Transverse colon (tissue), 3 donors: Measurements from ENCODE around the gene TEK.

Experiments used
- CTCF ChIP-seq, 5 experiments: fragments of 200-600 bp in 3 of 5; fragments of 450-650 bp in 2 of 5; sonication (generic) in 3 of 5; IDR thresholded peaks; 1 replicate in 2 of 5; 2 replicates in 3 of 5; pipeline ENCODE4 v1.5.1; 2016 to 2017; ENCODE audit warnings: antibody characterized with exemption in 5 of 5, inconsistent platforms in 3 of 5, mild to moderate bottlenecking in 2 of 5, moderate library complexity in 1 of 5
- POLR2A ChIP-seq: fragments of 450-650 bp; IDR thresholded peaks from one replicate; pipeline ENCODE4 v1.6.1; 2016; ENCODE audit warnings: antibody characterized with exemption, mild to moderate bottlenecking, moderate library complexity

GRCh38 chr9:27059412-27059811, 49.6 kb upstream of the TEK start:
- no peak for TF ChIP-seq POLR2A
- no peak for TF ChIP-seq CTCF (IDR thresholded peaks at IDR 0.05)
